HepG2 (cell line): Measurements from ENCODE around the gene BLCAP. TPM values are rescaled to one million over a fixed set of nuclear protein-coding genes. Genes with fewer than 3 reads are reported as not detected.

Source experiments
- CBX5 ChIP-seq: sonication (generic); formaldehyde crosslinking; IDR thresholded peaks from 2 replicates; pipeline ENCODE4 v1.4.0; 2020; ENCODE audit warnings: missing genetic modification reagents, borderline replicate concordance
- CEBPB ChIP-seq: IDR thresholded peaks from 2 replicates; pipeline ENCODE4 v1.6.1; 2011; ENCODE audit warnings: low read depth, low read length, improper control_type of control experiment, borderline replicate concordance
- CHCHD3 ChIP-seq: sonication (generic); formaldehyde crosslinking; IDR thresholded peaks from 2 replicates; pipeline ENCODE4 v1.8.0; 2022; ENCODE audit warnings: mild to moderate bottlenecking, missing genetic modification reagents, moderate library complexity
- ISX ChIP-seq: sonication (generic); formaldehyde crosslinking; conservative IDR thresholded peaks from 2 replicates; pipeline ENCODE4 v1.5.0; 2020; ENCODE audit warnings: missing genetic modification reagents
- KLF16 ChIP-seq, 2 experiments: sonication (generic) in 1 of 2; formaldehyde crosslinking in 1 of 2; IDR thresholded peaks; 2 replicates each; pipeline versions ENCODE4 v1.6.1 to v1.8.0; 2016 to 2023; ENCODE audit warnings: missing genetic modification reagents in 2 of 2, missing compliant biosample characterization in 1 of 2
- MAZ ChIP-seq, 2 experiments: sonication (generic) in 1 of 2; formaldehyde crosslinking in 1 of 2; IDR thresholded peaks; 2 replicates each; pipeline versions ENCODE4 v1.5.0 to v1.6.1; 2012 to 2020; ENCODE audit warnings: low read depth in 2 of 2, mild to moderate bottlenecking in 2 of 2, borderline replicate concordance in 1 of 2, improper control_type of control experiment in 1 of 2, low read length in 1 of 2, missing genetic modification reagents in 1 of 2, moderate library complexity in 1 of 2
- POGZ ChIP-seq: sonication (generic); formaldehyde crosslinking; IDR thresholded peaks from 2 replicates; pipeline ENCODE4 v1.4.0; 2020; ENCODE audit warnings: mild to moderate bottlenecking, missing genetic modification reagents
- RFX1 ChIP-seq: fragments of 450-650 bp; IDR thresholded peaks from 2 replicates; pipeline ENCODE4 v1.6.1; 2017
- SAP130 ChIP-seq: IDR thresholded peaks from 2 replicates; pipeline ENCODE4 v1.6.1; 2016; ENCODE audit warnings: low read depth
- SOX6 ChIP-seq, 2 experiments: fragments of 450-650 bp in 1 of 2; sonication (generic) in 1 of 2; formaldehyde crosslinking in 1 of 2; IDR thresholded peaks; 2 replicates each; pipeline versions ENCODE4 v1.4.0 to v1.6.1; 2017 to 2020; ENCODE audit warnings: antibody characterized with exemption in 1 of 2, mild to moderate bottlenecking in 1 of 2, missing genetic modification reagents in 1 of 2
- THYN1 ChIP-seq: sonication (generic); formaldehyde crosslinking; IDR thresholded peaks from 2 replicates; pipeline ENCODE4 v1.8.1; 2023; ENCODE audit warnings: low read depth, mild to moderate bottlenecking, moderate library complexity, missing genetic modification reagents, borderline replicate concordance
- ZFP62 ChIP-seq: sonication (generic); formaldehyde crosslinking; IDR thresholded peaks from 2 replicates; pipeline ENCODE4 v1.4.0; 2020; ENCODE audit warnings: missing genetic modification reagents
- ZIK1 ChIP-seq: sonication (generic); formaldehyde crosslinking; IDR thresholded peaks from 2 replicates; pipeline ENCODE4 v1.5.0; 2020; ENCODE audit warnings: mild to moderate bottlenecking, low read depth, missing genetic modification reagents, borderline replicate concordance
- ZNF205 ChIP-seq: IDR thresholded peaks from 2 replicates; pipeline ENCODE4 v1.6.1; 2018; ENCODE audit warnings: missing biosample characterization, missing genetic modification reagents
- ZNF614 ChIP-seq: IDR thresholded peaks from 2 replicates; pipeline ENCODE4 v1.6.1; 2018; ENCODE audit warnings: missing biosample characterization, missing genetic modification reagents, inconsistent platforms, borderline replicate concordance
- ZNF644 ChIP-seq: IDR thresholded peaks from 2 replicates; pipeline ENCODE4 v1.6.1; 2016; ENCODE audit warnings: low read depth
- polyA plus RNA-seq, 8 experiments: library from polyadenylated mRNA; depleted of rRNA in 3 of 8; stranded (reverse) in 7 of 8; unstranded in 1 of 8; fragments of >200 nt; fragmentation: Illumina TruSeq in 4 of 8; extraction: Trizol in 4 of 8; gene quantifications; 2 replicates each; pipeline versions ENCODE4 v1.2.1 to v1.2.3, GENCODE V29; 2011 to 2016; ENCODE audit warnings: low read depth in 4 of 8, missing spikeins in 1 of 8, mixed read lengths in 1 of 8; ENCODE audit not compliant: insufficient read depth in 1 of 8
- total RNA-seq, 5 experiments: library from RNA; depleted of rRNA; stranded (reverse); fragments of >200 nt; fragmentation: Illumina TruSeq; extraction: Trizol; gene quantifications; 2 replicates each; pipeline ENCODE4 v1.2.3, GENCODE V29; 2016; ENCODE audit warnings: low read depth in 1 of 5
- TF ChIP-seq, protein P1 (sequence below): sonication (generic); formaldehyde crosslinking; IDR thresholded peaks from 2 replicates; pipeline ENCODE4 v1.8.0; 2022; ENCODE audit warnings: mild to moderate bottlenecking, missing genetic modification reagents, borderline replicate concordance
- TF ChIP-seq, protein P2 (sequence below): sonication (generic); formaldehyde crosslinking; IDR thresholded peaks from 2 replicates; pipeline ENCODE4 v1.9.0; 2021; ENCODE audit warnings: mild to moderate bottlenecking, missing genetic modification reagents

BLCAP gene
- total and polyA plus RNA-seq, 2 of the 13 experiments (the other 11 are each of a cell fraction or from before 2014, with no cell fraction given) = 52.4 to 86.8 TPM

DNA sequence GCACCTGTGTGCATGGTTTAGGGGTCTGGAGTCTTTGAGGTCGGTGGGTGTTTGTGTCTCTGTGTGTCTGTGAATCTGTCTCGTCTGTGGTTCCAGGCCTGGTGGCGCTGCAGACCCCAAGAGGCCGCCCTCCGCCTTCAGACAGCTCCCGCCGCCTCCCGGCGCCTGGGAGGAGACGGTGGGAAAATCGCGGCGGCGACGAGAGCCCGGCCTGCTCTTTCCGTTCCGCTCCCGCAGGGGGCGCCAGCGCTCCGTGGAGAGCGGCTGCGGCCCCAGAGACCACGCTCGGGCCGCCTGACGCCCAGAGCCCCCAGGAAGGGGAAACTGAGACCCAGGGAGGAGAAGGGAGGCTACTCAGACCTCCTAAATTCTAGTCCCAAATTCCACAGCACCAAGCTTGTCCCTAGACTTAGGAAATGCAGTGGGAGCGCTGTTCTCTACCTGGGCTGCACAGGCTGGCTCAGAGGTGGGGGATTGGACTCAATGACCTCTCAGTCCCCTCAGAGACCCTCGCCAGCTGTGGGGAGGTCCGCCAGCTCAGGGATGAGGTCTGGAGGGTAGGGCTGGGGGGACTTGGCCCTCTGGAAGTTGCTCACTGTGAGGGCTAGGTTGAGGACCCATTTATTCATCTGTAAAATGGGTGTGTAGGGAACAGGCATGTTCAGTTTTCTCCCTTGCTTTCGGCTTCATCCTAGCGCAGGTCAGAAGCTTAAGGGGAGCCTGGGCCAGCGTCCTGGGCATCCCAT lies 36.9 kb upstream of the BLCAP start (continued):
- TF ChIP-seq ZIK1 = no peak
- no peak for TF ChIP-seq RFX1
- TF ChIP-seq SOX6 (IDR thresholded peaks at IDR 0.05) = no peak
- TF ChIP-seq SOX6 (CRISPR knock-in tag; IDR thresholded peaks at IDR 0.05) = peak; percentile 46; the same call in 1 of the 2 replicates
- no peak for TF ChIP-seq ZNF644 (CRISPR knock-in tag)
- no peak for TF ChIP-seq MAZ (IDR thresholded peaks at IDR 0.05; ENCODE audit: borderline replicate concordance, low read depth, low read length)
- TF ChIP-seq MAZ (CRISPR knock-in tag; IDR thresholded peaks at IDR 0.05; ENCODE audit: low read depth) = no peak
- no peak for TF ChIP-seq ISX (CRISPR knock-in tag)
- TF ChIP-seq THYN1 = no peak
- TF ChIP-seq, protein P1, sequence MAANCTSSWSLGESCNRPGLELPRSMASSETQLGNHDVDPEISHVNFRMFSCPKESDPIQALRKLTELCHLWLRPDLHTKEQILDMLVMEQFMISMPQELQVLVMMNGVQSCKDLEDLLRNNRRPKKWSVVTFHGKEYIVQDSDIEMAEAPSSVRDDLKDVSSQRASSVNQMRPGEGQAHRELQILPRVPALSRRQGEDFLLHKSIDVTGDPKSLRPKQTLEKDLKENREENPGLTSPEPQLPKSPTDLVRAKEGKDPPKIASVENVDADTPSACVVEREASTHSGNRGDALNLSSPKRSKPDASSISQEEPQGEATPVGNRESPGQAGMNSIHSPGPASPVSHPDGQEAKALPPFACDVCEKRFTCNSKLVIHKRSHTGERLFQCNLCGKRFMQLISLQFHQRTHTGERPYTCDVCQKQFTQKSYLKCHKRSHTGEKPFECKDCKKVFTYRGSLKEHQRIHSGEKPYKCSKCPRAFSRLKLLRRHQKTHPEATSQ (CRISPR knock-in tag) = no peak
- no peak for TF ChIP-seq ZFP62 (CRISPR knock-in tag)
- TF ChIP-seq CHCHD3 (CRISPR knock-in tag) = no peak
- no peak; the same call in 1 of the 2 replicates for TF ChIP-seq SAP130
- TF ChIP-seq KLF16 (CRISPR knock-in tag; IDR thresholded peaks at IDR 0.05) = no peak
- peak; percentile 71; the same call in 1 of the 2 replicates for TF ChIP-seq ZNF614 (CRISPR knock-in tag)
- TF ChIP-seq, protein P2, sequence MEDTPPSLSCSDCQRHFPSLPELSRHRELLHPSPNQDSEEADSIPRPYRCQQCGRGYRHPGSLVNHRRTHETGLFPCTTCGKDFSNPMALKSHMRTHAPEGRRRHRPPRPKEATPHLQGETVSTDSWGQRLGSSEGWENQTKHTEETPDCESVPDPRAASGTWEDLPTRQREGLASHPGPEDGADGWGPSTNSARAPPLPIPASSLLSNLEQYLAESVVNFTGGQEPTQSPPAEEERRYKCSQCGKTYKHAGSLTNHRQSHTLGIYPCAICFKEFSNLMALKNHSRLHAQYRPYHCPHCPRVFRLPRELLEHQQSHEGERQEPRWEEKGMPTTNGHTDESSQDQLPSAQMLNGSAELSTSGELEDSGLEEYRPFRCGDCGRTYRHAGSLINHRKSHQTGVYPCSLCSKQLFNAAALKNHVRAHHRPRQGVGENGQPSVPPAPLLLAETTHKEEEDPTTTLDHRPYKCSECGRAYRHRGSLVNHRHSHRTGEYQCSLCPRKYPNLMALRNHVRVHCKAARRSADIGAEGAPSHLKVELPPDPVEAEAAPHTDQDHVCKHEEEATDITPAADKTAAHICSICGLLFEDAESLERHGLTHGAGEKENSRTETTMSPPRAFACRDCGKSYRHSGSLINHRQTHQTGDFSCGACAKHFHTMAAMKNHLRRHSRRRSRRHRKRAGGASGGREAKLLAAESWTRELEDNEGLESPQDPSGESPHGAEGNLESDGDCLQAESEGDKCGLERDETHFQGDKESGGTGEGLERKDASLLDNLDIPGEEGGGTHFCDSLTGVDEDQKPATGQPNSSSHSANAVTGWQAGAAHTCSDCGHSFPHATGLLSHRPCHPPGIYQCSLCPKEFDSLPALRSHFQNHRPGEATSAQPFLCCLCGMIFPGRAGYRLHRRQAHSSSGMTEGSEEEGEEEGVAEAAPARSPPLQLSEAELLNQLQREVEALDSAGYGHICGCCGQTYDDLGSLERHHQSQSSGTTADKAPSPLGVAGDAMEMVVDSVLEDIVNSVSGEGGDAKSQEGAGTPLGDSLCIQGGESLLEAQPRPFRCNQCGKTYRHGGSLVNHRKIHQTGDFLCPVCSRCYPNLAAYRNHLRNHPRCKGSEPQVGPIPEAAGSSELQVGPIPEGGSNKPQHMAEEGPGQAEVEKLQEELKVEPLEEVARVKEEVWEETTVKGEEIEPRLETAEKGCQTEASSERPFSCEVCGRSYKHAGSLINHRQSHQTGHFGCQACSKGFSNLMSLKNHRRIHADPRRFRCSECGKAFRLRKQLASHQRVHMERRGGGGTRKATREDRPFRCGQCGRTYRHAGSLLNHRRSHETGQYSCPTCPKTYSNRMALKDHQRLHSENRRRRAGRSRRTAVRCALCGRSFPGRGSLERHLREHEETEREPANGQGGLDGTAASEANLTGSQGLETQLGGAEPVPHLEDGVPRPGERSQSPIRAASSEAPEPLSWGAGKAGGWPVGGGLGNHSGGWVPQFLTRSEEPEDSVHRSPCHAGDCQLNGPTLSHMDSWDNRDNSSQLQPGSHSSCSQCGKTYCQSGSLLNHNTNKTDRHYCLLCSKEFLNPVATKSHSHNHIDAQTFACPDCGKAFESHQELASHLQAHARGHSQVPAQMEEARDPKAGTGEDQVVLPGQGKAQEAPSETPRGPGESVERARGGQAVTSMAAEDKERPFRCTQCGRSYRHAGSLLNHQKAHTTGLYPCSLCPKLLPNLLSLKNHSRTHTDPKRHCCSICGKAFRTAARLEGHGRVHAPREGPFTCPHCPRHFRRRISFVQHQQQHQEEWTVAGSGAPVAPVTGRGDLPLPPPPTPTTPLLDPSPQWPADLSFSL (CRISPR knock-in tag) = no peak
- peak; percentile 36; the same call in 1 of the 2 replicates for TF ChIP-seq ZNF205 (CRISPR knock-in tag)
- no peak for TF ChIP-seq POGZ (CRISPR knock-in tag)
- TF ChIP-seq CBX5 (CRISPR knock-in tag) = peak; percentile 47; the same call in 1 of the 2 replicates
- TF ChIP-seq CEBPB = no peak
